RCC 7860 (cell line): ENCODE measurements around the gene USP21.

Experiments
- DNase-seq: peaks from one replicate; pipeline ENCODE4 v3.0.0-alpha.2; 2015; ENCODE audit warnings: low spot score
- FAIRE-seq: peaks from 2 replicates; lab custom pipeline; 2012; peaks lifted over from hg19 to GRCh38; lab: Jason Lieb, UNC

USP21 gene

GRCh38 chr1:161209790-161210409 is 50.6 kb downstream of the USP21 start:
- DNase-seq (peak; percentile 51), FAIRE-seq (no peak)

- DNase-seq (no peak), FAIRE-seq (no peak)
Observed at GRCh38 chr1:161214369-161214768, 55.1 kb downstream of the USP21 start.

GRCh38 chr1:161215076-161215475 is 55.8 kb downstream of the USP21 start, which contains the start of gene FCER1G:
Gene FCER1G, plus strand, starts transcription at chr1:161215295. Its CDS starts 27 bp downstream, at chr1:161215322.
- no peak for DNase-seq
- no peak for FAIRE-seq
